Uterus (tissue), 2 donors: Measurements from ENCODE around the gene C5.

ENCODE experiments used
- POLR2A ChIP-seq, 2 donors: fragments of 450-650 bp; IDR thresholded peaks; one replicate each; pipeline ENCODE4 v1.6.1; 2016; ENCODE audit warnings: antibody characterized with exemption in 2 of 2, mild to moderate bottlenecking in 1 of 2, moderate library complexity in 1 of 2
- TF ChIP-seq, protein P1 (sequence below), 4 experiments: fragments of 200-600 bp in 2 of 4; fragments of 450-650 bp in 2 of 4; sonication (generic) in 2 of 4; IDR thresholded peaks; one replicate each; pipeline ENCODE4 v1.5.1; 2016 to 2019; ENCODE audit warnings: antibody characterized with exemption in 4 of 4, mild to moderate bottlenecking in 2 of 4, moderate library complexity in 1 of 4

DNA sequence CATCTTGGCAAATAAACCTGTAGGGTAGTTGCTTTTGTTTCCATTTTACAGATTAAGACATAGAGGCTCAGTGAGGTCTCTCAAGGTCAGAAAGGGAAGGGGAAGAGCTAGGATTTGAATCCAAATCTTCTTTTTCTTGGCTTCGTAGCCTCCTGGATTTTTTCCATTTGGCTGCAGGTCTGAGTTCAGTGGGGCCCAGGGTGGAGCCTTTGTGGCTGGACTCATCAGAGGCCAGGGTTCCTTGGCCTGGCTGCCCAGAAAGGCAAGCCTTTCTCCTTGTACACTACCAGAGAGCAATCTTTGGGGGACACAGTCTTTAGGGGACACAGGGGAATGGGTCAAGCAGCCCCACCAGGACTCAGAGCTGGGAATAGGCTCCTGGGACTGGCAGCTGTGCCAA, 112.9 kb downstream of the C5 start:
- no peak for TF ChIP-seq POLR2A (IDR thresholded peaks at IDR 0.05)
- TF ChIP-seq, protein P1, sequence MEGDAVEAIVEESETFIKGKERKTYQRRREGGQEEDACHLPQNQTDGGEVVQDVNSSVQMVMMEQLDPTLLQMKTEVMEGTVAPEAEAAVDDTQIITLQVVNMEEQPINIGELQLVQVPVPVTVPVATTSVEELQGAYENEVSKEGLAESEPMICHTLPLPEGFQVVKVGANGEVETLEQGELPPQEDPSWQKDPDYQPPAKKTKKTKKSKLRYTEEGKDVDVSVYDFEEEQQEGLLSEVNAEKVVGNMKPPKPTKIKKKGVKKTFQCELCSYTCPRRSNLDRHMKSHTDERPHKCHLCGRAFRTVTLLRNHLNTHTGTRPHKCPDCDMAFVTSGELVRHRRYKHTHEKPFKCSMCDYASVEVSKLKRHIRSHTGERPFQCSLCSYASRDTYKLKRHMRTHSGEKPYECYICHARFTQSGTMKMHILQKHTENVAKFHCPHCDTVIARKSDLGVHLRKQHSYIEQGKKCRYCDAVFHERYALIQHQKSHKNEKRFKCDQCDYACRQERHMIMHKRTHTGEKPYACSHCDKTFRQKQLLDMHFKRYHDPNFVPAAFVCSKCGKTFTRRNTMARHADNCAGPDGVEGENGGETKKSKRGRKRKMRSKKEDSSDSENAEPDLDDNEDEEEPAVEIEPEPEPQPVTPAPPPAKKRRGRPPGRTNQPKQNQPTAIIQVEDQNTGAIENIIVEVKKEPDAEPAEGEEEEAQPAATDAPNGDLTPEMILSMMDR (IDR thresholded peaks at IDR 0.05), result no peak
